ENCODE measurements around the gene DLGAP4.

The DLGAP4 gene

DNA sequence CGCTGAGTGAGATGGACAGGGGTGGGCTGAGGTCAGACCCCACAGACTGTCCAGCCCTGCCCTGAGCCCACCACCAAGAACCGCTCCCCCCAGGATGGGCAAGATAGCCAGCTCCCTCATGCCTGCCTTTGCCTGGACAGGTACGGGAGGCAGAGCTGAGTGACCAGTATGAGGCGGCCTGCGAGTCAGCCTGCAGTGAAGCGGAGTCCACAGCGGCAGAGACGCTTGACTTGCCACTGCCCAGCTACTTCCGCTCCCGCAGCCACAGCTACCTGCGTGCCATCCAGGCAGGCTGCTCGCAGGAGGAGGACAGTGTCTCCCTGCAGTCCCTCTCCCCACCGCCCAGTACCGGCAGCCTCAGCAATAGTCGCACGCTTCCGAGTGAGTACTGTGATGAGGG, 140.4 kb downstream of the DLGAP4 start:
- TF ChIP-seq, protein P1, sequence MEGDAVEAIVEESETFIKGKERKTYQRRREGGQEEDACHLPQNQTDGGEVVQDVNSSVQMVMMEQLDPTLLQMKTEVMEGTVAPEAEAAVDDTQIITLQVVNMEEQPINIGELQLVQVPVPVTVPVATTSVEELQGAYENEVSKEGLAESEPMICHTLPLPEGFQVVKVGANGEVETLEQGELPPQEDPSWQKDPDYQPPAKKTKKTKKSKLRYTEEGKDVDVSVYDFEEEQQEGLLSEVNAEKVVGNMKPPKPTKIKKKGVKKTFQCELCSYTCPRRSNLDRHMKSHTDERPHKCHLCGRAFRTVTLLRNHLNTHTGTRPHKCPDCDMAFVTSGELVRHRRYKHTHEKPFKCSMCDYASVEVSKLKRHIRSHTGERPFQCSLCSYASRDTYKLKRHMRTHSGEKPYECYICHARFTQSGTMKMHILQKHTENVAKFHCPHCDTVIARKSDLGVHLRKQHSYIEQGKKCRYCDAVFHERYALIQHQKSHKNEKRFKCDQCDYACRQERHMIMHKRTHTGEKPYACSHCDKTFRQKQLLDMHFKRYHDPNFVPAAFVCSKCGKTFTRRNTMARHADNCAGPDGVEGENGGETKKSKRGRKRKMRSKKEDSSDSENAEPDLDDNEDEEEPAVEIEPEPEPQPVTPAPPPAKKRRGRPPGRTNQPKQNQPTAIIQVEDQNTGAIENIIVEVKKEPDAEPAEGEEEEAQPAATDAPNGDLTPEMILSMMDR (conservative IDR thresholded peaks at IDR 0.05), result no peak
- peak overlapping the region; percentile 93 for H3K27ac ChIP-seq

DNA sequence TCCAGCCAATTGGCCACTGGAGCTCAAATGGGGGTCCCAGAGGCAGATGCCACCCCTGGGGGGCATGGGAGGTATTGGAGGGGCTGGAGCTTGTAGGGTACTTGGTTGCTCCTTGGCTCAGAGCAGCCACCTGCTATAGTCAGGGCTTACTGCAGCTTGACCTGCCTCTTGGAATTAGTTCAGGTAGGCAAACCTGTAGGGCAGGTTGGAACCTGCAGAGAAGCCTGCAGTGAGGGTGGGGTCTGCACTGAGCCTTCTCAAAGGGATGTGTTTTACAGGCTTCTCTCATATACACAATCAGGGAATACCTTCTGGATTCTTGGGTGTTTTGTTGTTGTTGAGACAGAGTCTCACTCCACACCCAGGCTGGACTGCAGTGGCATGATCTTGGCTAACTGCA, 141.0 kb downstream of the DLGAP4 start:
- H3K27ac ChIP-seq, result peak overlapping the region; percentile 93
- TF ChIP-seq, protein P1 (conservative IDR thresholded peaks at IDR 0.05), result no peak

DNA sequence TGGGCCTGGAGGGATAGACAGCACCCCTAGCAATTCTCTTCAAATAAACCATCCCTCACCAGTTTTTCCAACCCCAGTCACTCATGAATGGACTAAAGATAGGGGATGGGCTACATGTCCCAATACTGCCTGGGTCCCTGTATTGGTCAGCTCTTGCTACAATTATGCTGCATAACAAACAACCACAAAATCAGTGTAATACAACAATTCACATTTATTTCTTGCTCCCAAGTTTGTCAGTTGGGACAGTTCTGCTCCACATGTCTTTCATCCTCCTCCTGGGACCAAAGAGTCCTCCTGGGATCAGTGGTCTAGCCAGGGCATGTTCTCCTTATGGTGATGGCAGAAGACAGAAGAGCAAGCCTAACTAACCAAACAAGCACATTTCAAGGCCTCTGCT, 143.5 kb downstream of the DLGAP4 start:
- TF ChIP-seq, protein P1 (conservative IDR thresholded peaks at IDR 0.05), result no peak
- H3K27ac ChIP-seq, result no peak overlapping the region

DNA sequence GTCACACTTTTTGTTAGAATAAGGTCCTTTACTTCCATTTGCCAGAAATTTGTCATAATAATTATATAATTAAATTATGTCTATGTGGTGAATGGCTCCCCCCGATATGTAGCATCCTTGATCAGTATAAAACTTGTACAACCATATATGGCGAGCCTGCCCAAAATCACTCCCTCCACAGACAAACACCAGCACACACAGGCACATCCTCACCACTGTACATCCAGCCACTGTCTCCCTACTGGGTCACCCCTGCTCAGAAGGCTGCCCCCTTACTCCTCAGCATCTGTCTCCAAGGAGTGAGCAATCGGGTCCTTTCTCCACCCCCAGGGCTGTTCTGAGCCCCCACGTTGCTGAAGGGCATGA, 148.2 kb downstream of the DLGAP4 start:
- TF ChIP-seq, protein P1 (conservative IDR thresholded peaks at IDR 0.05), result no peak
- H3K27ac ChIP-seq, result peak overlapping the region; percentile 31; the same call in 1 of the 2 replicates

DNA sequence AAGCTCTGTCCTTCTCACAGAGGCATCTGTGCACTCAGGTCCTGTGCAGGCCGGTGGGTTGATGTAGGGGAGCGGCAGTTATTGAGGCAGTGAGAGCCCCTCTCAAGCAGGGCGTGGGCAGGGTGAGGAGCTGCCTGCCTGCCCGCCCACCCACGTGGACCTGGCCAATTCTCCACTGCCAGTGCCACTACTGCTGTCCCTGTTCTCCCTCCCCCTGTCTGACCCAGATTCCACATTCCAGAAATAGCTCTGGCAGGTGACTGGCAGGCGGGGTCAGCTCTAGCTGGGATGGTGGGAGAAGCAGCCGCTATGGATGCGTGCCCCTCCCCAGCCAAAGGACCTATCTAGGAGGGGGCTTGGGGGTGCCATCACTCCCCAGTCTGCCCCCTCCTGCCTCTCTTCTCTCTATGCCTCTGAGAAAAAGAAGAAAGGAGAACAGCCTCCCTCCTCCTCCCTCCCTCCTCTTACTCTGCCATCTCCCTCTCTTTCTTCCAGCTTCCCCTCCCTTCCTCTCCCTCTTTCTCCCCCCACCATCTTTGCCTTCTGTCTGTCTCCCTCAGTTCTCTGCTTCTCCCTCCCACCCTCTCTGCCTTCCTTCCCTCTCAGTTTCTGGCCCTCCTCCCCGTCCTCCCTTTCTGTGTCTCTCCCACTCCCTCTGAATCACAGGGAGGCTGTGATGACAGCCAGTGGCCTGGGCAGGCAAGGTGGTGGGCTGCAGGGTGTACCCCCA, 148.7 kb downstream of the DLGAP4 start:
- TF ChIP-seq, protein P1 (conservative IDR thresholded peaks at IDR 0.05), result no peak
- peak overlapping the region; percentile 31; the same call in 1 of the 2 replicates for H3K27ac ChIP-seq

DNA sequence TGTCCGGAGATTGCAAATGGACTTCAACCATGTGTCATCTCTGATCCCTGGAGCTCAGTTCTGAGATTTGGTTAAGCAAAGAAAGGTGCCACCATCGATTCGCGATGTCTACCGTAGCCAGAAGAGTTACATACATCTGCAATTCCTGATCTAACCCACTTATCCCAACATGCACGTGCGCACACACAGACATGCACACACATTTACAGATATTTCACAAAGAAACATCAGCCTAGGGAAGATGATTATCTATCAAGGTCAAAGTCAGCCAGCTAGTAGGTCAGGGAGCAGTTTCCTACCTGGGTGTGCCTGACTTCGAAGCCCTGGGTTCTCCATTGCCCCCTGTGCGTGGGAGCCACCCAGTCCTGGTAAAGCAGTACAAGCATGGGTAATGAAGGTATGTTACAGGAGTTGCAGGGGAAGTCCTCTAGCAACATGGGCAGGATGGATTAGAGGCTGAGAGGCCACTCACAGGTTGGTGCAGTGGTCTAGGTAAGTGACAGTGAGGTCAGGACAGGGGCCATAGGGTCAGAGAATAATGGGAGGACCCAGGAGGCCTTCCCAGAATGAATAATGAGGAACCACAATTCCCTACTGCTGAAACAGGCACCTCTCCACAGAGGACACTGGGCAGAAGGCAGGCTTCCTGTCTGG, 150.0 kb downstream of the DLGAP4 start:
- TF ChIP-seq, protein P1 (conservative IDR thresholded peaks at IDR 0.05), result no peak

DNA sequence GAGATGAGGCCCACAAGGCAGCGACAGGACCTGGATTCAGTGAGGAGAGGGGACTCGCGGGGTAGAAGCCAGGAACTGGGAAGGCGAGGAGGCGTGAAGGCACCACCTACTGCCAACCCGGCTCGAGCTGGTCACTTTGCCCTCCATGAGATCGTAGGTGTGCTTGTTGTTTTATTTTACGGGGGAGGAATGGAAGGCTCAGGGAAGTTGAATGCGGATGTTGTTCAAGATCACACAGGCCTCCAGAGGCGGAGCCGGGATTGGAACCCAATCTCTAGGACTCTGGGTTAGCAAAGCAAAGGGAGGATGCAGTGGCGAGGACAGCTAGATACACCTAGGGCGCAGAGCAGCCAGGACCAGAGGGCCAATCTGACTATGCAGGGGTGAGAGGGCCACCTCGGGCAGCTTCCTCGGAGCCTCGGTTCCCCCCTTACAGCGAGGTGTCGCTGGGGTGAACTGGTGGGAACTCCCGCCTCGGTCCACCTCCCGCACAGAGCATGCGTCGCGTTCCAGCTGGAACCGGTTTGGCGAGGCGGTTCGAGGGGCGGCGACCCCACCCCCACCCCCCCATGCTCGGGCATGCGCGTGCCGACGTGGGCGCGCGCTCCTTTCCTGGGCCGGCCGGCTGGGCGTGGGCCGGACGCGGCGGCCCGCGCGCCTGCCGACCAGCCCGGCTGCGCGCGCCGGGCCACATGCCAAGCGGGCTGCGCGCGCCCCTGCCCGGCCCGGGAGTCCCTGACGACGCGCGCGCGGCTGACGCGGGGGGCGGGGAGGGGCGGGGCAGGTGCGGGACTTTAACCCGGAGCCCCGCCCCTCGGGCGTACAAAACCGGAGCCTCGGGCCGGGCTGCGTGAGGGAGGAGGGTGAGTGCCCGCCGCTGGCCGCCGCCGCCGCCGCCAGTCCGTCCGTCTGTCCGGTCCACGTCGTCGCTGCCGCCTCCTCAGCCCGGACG, 154.8 kb downstream of the DLGAP4 start:
- H3K27ac ChIP-seq, result peak overlapping the region; percentile 95
- TF ChIP-seq, protein P1 (conservative IDR thresholded peaks at IDR 0.05), result no peak

More for the DNA sequence above, 150.0 kb downstream of the DLGAP4 start:
- H3K27ac ChIP-seq, result no peak overlapping the region
